WTC11 (cell line): ENCODE measurements around the gene PPP2R2C.

Source experiments
- AFF4 ChIP-seq: sonication (generic); formaldehyde crosslinking; IDR thresholded peaks from 2 replicates; pipeline ENCODE4 v1.8.1; 2023; ENCODE audit warnings: mild to moderate bottlenecking, missing genetic modification reagents, borderline replicate concordance
- ATF2 ChIP-seq: sonication (generic); formaldehyde crosslinking; IDR thresholded peaks from 2 replicates; pipeline ENCODE4 v1.8.1; 2022; ENCODE audit warnings: low read depth, missing genetic modification reagents, borderline replicate concordance
- CTCF ChIP-seq: fragments of 200-600 bp; IDR thresholded peaks from 2 replicates; pipeline ENCODE4 v1.8.0; 2022; ENCODE audit warnings: antibody characterized with exemption
- MAX ChIP-seq: sonication (generic); formaldehyde crosslinking; IDR thresholded peaks from 2 replicates; pipeline ENCODE4 v1.8.0; 2022; ENCODE audit warnings: mild to moderate bottlenecking, missing genetic modification reagents
- MXD4 ChIP-seq: fragments of 250-450 bp; sonication (Bioruptor Pico); IDR thresholded peaks from 2 replicates; pipeline ENCODE4 v1.8.0; 2021; ENCODE audit warnings: mild to moderate bottlenecking, moderate library complexity, borderline replicate concordance
- NR2C2 ChIP-seq: sonication (generic); formaldehyde crosslinking; IDR thresholded peaks from 2 replicates; pipeline ENCODE4 v1.8.0; 2022; ENCODE audit warnings: mild to moderate bottlenecking, missing genetic modification reagents
- NR3C1 ChIP-seq: sonication (generic); formaldehyde crosslinking; conservative IDR thresholded peaks from 2 replicates; pipeline ENCODE4 v1.8.1; 2023; ENCODE audit warnings: low read depth, mild to moderate bottlenecking, missing genetic modification reagents
- SP1 ChIP-seq: sonication (generic); formaldehyde crosslinking; conservative IDR thresholded peaks from 2 replicates; pipeline ENCODE4 v1.8.1; 2022; ENCODE audit warnings: missing genetic modification reagents
- ZNF219 ChIP-seq: sonication (generic); formaldehyde crosslinking; IDR thresholded peaks from 2 replicates; pipeline ENCODE4 v1.8.0; 2023; ENCODE audit warnings: missing genetic modification reagents, mild to moderate bottlenecking, borderline replicate concordance
- ZNF263 ChIP-seq: sonication (generic); formaldehyde crosslinking; IDR thresholded peaks from 2 replicates; pipeline ENCODE4 v1.8.1; 2022; ENCODE audit warnings: low read depth, mild to moderate bottlenecking, moderate library complexity, missing genetic modification reagents
- ZSCAN18 ChIP-seq: fragments of 250-450 bp; sonication (Bioruptor Pico); IDR thresholded peaks from 2 replicates; pipeline ENCODE4 v2.1.2; 2022; ENCODE audit warnings: mild to moderate bottlenecking, moderate library complexity

- TF ChIP-seq CTCF (no peak), ZNF263 (CRISPR knock-in tag) (no peak), ATF2 (CRISPR knock-in tag) (no peak), NR2C2 (CRISPR knock-in tag) (no peak), NR3C1 (CRISPR knock-in tag) (no peak), SP1 (CRISPR knock-in tag) (no peak), MXD4 (CRISPR knock-in tag) (no peak), AFF4 (no peak), ZSCAN18 (CRISPR knock-in tag) (no peak), ZNF219 (CRISPR knock-in tag) (no peak), MAX (CRISPR knock-in tag) (no peak)
These were observed 125.9 kb downstream of the PPP2R2C start for GRCh38 chr4:6346373-6347110.
